Osteoblast (primary cell): Measurements from ENCODE around the gene TTC33. TPM values are rescaled to one million over a fixed set of nuclear protein-coding genes. Genes with fewer than 3 reads are reported as not detected.

Source experiments
- DNase-seq: peaks from one replicate; pipeline ENCODE4 v3.0.0; 2011; ENCODE audit warnings: low spot score, mixed read lengths; ENCODE audit not compliant: insufficient read length; ENCODE audit errors: missing footprints
- H2AFZ ChIP-seq: 2 replicates; pipeline ENCODE4 v1.6.0; 2011; ENCODE audit warnings: mild to moderate bottlenecking, low read length
- H3K27ac ChIP-seq: 2 replicates; pipeline ENCODE4 v1.5.1; 2011; ENCODE audit warnings: mild to moderate bottlenecking, low read depth, low read length, moderate library complexity
- H3K27me3 ChIP-seq: 2 replicates; pipeline ENCODE4 v1.6.0; 2012; ENCODE audit warnings: mild to moderate bottlenecking, control low read depth, inconsistent platforms, low read length, moderate library complexity; ENCODE audit not compliant: insufficient read depth
- H3K36me3 ChIP-seq: 2 replicates; pipeline ENCODE4 v1.5.1; 2011; ENCODE audit warnings: mild to moderate bottlenecking, low read length, control low read depth, moderate library complexity; ENCODE audit not compliant: insufficient read depth
- H3K4me1 ChIP-seq: 2 replicates; pipeline ENCODE4 v1.5.1; 2011; ENCODE audit warnings: mild to moderate bottlenecking, low read length, control low read depth, moderate library complexity; ENCODE audit not compliant: insufficient read depth
- H3K4me2 ChIP-seq: 2 replicates; pipeline ENCODE4 v1.6.0; 2011; ENCODE audit warnings: mild to moderate bottlenecking, low read length; ENCODE audit not compliant: insufficient read depth
- H3K4me3 ChIP-seq: fragments of 200-600 bp; sonication (generic); 3 replicates; pipeline ENCODE4 v1.5.1; 2012; ENCODE audit warnings: mild to moderate bottlenecking, low read length, inconsistent platforms; ENCODE audit not compliant: insufficient read depth
- H3K79me2 ChIP-seq: 2 replicates; pipeline ENCODE4 v1.6.0; 2012; ENCODE audit warnings: mild to moderate bottlenecking, low read length, control low read depth, inconsistent platforms; ENCODE audit not compliant: insufficient read depth
- H3K9me3 ChIP-seq: 2 replicates; pipeline ENCODE4 v1.5.1; 2011; ENCODE audit warnings: low read depth, low read length, control low read depth
- H4K20me1 ChIP-seq: 2 replicates; pipeline ENCODE4 v1.6.0; 2012; ENCODE audit warnings: mild to moderate bottlenecking, low read length, control low read depth; ENCODE audit not compliant: insufficient read depth
- CTCF ChIP-seq: IDR thresholded peaks from 2 replicates; pipeline ENCODE4 v1.5.1; 2011; ENCODE audit warnings: mild to moderate bottlenecking, low read depth, low read length, moderate library complexity; ENCODE audit errors: extremely low read depth
- total RNA-seq: library from RNA; depleted of rRNA; stranded (reverse); fragments of >200 nt; gene quantifications from 2 replicates; pipeline ENCODE4 v1.2.3, GENCODE V29; 2012

TTC33 gene
- total RNA-seq, 1 donor: 14.5 TPM

DNA sequence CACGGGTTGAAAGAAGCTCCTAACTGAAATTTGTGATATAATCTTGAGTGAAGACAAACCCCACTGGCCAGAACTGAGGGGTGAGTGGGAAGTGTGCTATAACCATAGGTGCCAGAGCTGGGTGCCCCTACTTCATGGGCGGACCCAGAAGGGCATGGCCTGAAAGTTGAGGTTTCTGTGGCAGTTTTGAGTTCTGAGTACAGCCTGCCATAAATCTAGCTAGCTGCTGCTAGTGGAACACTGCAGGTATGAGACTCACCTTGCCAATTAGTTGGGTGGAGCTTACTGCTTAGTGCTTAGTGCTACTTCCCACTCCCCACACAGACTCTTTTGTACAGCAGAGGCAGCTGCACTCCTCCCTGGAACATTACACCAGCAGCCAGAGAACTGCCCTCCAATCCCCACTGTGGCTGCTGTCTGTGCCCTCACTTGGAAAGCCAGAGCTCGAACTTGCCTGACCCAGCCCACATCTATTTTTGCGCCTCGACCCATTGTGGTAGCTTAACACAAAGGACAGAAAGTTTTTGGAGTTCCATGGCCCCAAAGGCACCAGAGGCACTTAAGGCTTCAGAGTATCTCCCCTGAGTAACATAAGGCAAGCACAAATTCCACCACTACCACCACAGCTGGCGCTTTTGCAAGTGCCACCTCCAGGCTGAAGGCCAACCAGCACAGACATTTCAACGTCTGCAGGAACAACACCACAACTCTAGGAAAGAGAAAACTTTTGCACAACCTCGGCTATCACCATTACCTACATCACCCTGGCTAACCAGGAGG, 103.1 kb downstream of the TTC33 start:
- H3K9me3 ChIP-seq: no peaks in the 10 kb centered on the region
- DNase-seq: no peak
- no peak for TF ChIP-seq CTCF
- no peak overlapping the region for H3K27ac ChIP-seq
- no peaks in the 10 kb centered on the region for H3K27me3 ChIP-seq
- no peaks in the 10 kb centered on the region for H3K79me2 ChIP-seq
- H3K36me3 ChIP-seq: no peaks in the 10 kb centered on the region
- no peak overlapping the region for H2AFZ ChIP-seq
- no peak overlapping the region for H3K4me2 ChIP-seq
- no peaks in the 10 kb centered on the region for H4K20me1 ChIP-seq
- H3K4me1 ChIP-seq: no peaks in the 10 kb centered on the region
- no peak overlapping the region for H3K4me3 ChIP-seq

DNA sequence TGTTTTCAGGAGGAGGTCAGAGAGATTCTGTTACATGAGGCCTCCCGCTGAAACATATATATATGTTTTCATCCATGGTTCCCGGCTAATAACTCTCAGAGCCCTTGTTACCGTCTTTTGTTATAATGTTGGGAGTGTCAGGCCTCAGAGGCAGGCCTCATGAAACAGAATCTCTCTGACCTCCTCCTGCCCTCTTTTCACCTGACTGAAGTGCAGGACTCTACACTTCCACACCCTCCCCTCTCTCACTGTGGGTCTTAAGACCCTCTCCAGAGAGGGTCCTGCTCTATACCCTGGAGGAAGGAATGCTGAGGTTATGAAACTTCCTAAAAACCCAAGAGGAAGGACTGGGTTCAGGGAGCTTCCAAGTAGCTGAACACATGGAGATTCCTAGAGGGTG, 104.6 kb downstream of the TTC33 start:
- Histone ChIP-seq H3K9me3 (no peaks in the 10 kb centered on the region), H3K79me2 (no peaks in the 10 kb centered on the region), H4K20me1 (no peaks in the 10 kb centered on the region), H3K27me3 (no peaks in the 10 kb centered on the region), H3K36me3 (no peaks in the 10 kb centered on the region), H2AFZ (no peak overlapping the region), H3K4me1 (no peaks in the 10 kb centered on the region), H3K4me2 (no peak overlapping the region), H3K27ac (no peak overlapping the region), H3K4me3 (no peak overlapping the region)
- TF ChIP-seq CTCF: no peak
- no peak for DNase-seq

DNA sequence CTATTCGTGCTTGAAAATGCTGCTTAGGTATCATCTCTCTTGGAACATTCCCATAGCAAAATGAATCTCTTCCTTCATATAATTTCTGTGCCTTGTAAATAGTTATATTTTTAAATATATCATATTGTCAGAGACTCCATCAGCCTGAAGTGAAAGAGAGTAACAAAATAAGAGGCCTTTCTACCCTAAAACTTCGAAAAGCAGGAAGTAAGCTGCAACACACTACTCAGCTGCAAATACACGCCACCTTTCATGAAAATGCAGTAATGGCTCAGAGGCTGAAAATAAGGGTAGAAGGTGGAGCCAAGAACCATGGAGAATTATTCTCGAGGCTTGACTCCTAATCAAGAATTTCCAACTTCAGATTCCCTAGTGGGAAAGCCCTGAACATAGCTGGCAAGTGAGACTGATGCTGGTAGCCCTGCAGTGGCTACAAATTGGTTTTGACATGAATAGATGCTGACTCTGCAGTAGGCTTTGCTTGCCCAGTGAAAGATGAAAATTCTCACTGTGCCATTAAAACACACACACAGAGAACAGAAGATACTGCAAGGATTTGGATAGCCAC, 106.2 kb downstream of the TTC33 start:
- TF ChIP-seq CTCF: no peak

GRCh38 chr5:40648150-40648549, 107.6 kb downstream of the TTC33 start:
- H3K79me2 ChIP-seq: no peaks in the 10 kb centered on the region
- no peaks in the 10 kb centered on the region for H3K36me3 ChIP-seq
- no peak for DNase-seq
- no peaks in the 10 kb centered on the region for H3K4me1 ChIP-seq
- H2AFZ ChIP-seq: no peak overlapping the region
- H3K27me3 ChIP-seq: no peaks in the 10 kb centered on the region
- no peaks in the 10 kb centered on the region for H4K20me1 ChIP-seq
- no peak overlapping the region for H3K4me2 ChIP-seq
- no peak for TF ChIP-seq CTCF
- no peaks in the 10 kb centered on the region for H3K9me3 ChIP-seq
- H3K27ac ChIP-seq: no peak overlapping the region
- no peak overlapping the region for H3K4me3 ChIP-seq

More for the DNA sequence above, 106.2 kb downstream of the TTC33 start:
- Histone ChIP-seq H3K4me1 (no peaks in the 10 kb centered on the region), H3K9me3 (no peaks in the 10 kb centered on the region), H4K20me1 (no peaks in the 10 kb centered on the region), H3K4me3 (no peak overlapping the region), H2AFZ (no peak overlapping the region), H3K79me2 (no peaks in the 10 kb centered on the region), H3K27me3 (no peaks in the 10 kb centered on the region), H3K36me3 (no peaks in the 10 kb centered on the region), H3K27ac (no peak overlapping the region), H3K4me2 (no peak overlapping the region)
- no peak for DNase-seq
